ENCODE data around the gene MYO1C.
"Not testable (repeated sequence)": the region's sequence is repeated elsewhere in the genome, so short reads cannot be mapped to it uniquely, and the experiment has no call there.

Gene MYO1C, protein sequence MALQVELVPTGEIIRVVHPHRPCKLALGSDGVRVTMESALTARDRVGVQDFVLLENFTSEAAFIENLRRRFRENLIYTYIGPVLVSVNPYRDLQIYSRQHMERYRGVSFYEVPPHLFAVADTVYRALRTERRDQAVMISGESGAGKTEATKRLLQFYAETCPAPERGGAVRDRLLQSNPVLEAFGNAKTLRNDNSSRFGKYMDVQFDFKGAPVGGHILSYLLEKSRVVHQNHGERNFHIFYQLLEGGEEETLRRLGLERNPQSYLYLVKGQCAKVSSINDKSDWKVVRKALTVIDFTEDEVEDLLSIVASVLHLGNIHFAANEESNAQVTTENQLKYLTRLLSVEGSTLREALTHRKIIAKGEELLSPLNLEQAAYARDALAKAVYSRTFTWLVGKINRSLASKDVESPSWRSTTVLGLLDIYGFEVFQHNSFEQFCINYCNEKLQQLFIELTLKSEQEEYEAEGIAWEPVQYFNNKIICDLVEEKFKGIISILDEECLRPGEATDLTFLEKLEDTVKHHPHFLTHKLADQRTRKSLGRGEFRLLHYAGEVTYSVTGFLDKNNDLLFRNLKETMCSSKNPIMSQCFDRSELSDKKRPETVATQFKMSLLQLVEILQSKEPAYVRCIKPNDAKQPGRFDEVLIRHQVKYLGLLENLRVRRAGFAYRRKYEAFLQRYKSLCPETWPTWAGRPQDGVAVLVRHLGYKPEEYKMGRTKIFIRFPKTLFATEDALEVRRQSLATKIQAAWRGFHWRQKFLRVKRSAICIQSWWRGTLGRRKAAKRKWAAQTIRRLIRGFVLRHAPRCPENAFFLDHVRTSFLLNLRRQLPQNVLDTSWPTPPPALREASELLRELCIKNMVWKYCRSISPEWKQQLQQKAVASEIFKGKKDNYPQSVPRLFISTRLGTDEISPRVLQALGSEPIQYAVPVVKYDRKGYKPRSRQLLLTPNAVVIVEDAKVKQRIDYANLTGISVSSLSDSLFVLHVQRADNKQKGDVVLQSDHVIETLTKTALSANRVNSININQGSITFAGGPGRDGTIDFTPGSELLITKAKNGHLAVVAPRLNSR

GRCh38 chr17:1492249-1493206 lies at the start of gene MYO1C:
Gene MYO1C (minus strand): TSS chr17:1492686. CDS start chr17:1492487, 199 bp downstream.
- no peak for DNase-seq

- no peak for DNase-seq
Measured at GRCh38 chr17:1541367-1541904, 49.0 kb upstream of the MYO1C start.

DNA sequence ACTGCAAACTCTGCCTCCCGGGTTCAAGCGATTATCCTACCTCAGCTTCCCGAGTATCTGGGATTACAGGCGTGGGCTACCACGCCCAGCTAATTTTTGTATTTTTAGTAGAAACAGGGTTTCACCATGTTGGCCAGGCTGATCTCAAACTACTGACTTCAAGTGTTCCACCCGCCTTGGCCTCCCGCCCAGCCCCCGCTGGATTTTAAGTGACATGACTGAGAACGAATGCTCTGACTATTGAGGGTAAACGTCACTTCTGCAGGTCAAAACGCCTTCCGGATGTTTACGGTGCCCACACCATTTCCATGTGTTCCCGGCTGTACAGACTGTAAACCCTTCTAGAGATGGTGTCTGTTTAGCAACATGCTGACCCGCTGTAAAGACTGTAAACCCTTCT lies 47.3 kb upstream of the MYO1C start:
- no peak for DNase-seq

DNA sequence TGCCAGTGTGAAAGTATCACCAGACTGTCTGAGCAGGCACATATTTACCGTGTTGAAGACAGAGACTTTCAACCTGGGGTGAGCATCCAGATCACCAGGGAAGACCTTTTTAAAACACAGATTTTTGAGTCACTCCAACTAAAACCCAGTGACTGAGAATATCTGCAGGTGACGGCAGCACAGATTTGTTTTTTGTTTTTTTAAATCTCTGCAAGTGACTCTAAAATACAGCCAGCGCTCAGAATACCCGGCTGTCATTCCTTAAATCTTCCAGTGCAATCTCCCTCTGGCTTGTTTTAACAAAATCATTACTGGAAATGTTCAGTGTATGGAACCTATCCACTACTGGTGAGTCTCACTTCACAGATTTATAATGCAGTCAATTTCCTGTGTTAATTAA lies 43.3 kb upstream of the MYO1C start:
- DNase-seq = no peak

GRCh38 chr17:1533661-1534325 lies 41.3 kb upstream of the MYO1C start:
- no peak for DNase-seq

- DNase-seq = peak; percentile 32 to 43
Measured at GRCh38 chr17:1532836-1533602, 40.5 kb upstream of the MYO1C start.

DNA sequence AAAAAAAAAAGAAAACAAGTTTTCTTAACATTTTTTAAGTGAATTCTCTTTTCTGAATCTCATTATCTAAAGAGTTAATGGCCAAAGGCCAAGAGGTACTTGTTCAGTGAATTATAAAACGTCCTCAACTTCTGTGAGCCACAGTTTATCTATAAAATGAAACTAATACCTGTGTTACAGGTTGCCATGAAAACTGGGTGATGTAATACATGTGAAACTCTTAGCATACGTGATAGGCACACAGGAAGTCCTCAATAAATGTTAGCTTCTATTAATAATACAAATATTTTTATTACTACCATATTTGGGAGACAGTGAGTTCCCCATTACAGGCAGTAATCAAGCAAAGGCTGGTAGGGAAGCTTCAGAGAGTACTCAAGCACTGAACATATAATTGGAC lies 37.4 kb upstream of the MYO1C start:
- no peak for DNase-seq

DNA sequence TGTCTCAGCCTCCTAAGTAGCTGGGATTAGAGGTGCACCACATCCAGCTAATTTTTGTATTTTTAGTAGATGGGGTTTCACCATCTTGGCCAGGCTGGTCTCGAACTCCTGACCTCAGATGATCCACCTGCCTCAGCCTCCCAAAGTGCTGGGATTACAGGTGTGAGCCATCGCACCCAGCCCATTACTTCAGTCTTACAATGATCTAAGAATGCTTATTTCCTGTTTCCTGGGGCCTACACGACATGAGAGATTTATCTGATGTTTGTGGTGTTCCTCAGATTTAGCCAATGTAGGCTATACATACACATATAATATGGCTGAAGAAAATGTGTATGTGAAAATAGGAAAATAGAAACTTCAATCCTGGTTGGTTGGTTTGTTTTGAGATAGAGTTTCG lies 34.4 kb upstream of the MYO1C start:
- DNase-seq = not testable (repeated sequence)

- DNase-seq = no peak
Measured at GRCh38 chr17:1522626-1523025, 30.1 kb upstream of the MYO1C start.

GRCh38 chr17:1521086-1521640 lies 28.7 kb upstream of the MYO1C start:
- DNase-seq = no peak

DNA sequence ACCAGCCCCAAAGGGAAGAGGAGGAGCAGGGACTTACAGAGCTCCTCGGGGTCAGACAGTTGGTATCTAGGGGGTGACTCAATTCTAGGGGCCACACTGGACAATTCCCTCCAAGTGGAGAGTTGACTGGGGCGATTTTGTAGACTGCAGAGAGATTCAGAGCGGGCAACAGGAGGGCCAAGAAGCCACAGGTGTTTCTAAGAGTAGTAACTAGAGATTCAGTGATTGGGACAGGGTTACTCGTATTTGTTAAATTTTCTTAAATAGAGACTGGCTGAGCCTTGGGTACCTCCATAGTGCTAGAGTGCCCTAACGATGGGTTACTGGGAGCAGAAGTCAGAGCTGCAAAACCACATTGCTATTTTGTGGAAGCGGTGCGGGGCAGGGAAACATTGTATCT lies 27.2 kb upstream of the MYO1C start:
- DNase-seq = no peak

DNA sequence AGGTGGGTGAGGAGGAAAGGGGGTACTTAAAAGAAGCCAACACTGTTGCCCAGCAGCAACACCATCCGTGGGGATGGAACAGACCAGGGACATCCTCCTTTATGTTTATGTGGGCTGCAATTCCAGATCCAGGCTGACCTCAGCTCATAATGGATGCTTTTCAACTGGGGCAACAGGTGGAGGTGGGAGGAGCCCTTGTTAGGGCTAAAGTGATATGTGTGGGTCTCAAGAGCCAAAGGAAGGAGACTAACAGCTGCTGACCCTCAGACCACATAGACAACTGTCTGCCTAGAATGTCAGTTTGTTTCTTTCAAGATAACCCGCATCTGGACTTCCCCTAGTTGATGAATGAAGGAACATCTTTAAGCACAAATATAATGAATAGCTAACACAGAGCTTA lies 25.9 kb upstream of the MYO1C start:
- DNase-seq = no peak

GRCh38 chr17:1516388-1517161 lies 24.1 kb upstream of the MYO1C start, which contains the start of gene INPP5K:
Gene INPP5K (minus strand): TSS chr17:1516612. CDS start chr17:1516499, 113 bp downstream.
- DNase-seq = peak; percentile 96 to 97

DNA sequence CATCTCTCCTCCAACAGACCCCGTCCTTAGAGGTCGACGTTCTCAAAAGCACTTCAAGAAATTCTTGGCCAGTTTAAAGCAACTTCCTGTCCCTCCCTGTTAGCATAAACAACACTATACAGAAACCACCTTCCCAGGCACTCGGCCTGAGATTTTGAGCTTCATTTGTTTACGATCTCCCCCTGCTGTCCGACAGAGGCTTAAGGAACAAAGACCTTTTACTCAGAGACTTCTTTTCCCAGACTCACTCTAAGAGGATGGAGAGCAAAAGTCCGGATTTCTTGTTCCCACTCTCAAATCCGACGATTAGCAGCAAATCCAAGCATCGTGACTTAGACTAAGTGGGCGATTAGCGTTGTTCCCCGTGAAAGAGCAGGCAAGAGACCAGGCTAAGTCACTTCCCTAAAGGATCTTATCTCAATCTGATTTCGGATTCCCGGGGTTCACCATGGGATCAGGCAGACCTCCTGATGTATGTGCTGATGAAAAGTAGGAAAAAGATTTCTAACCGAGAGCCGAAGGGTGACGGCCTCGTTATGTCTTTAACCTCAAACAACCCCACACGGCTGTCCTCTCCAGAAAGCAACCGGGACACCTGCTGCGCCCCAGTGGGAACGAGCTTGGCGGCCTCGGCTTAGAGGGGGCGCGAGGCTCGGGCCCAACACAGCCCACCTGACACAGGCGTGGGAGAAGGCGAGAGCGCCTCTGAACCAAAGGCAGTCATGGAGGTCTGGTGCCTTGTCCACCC lies 23.3 kb upstream of the MYO1C start:
- DNase-seq = peak; percentile 57 to 62

DNA sequence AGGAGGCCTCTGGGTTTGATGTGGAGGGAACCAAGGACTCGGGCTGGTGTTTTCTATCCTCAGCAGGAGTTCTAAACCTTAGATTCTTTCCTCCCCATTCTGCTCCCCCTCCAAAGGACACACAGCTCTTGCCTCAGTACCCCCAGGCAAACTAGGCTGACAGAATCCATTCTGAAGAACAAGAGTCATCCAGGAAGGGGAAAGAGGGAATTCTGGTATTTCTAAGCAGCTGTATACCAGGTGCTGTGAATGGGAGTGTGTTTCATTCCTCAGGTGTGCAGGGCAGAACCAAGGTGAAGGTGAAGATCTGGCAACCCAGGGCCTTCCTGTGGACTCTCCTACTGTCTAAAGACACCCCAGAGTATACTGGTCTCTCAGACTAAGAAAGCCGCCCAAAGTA lies 19.9 kb upstream of the MYO1C start:
- no peak for DNase-seq

- no peak for DNase-seq
Measured at GRCh38 chr17:1511756-1512321, 19.4 kb upstream of the MYO1C start.

- no peak for DNase-seq
Measured at GRCh38 chr17:1511290-1511689, 18.8 kb upstream of the MYO1C start.

- no peak for DNase-seq
Measured at GRCh38 chr17:1509290-1509881, 16.9 kb upstream of the MYO1C start.
